Measurements from ENCODE around the gene PRM1.
"Not testable (repeated sequence)": the region's sequence is repeated elsewhere in the genome, so short reads cannot be mapped to it uniquely, and the experiment has no call there.

The PRM1 gene

DNA sequence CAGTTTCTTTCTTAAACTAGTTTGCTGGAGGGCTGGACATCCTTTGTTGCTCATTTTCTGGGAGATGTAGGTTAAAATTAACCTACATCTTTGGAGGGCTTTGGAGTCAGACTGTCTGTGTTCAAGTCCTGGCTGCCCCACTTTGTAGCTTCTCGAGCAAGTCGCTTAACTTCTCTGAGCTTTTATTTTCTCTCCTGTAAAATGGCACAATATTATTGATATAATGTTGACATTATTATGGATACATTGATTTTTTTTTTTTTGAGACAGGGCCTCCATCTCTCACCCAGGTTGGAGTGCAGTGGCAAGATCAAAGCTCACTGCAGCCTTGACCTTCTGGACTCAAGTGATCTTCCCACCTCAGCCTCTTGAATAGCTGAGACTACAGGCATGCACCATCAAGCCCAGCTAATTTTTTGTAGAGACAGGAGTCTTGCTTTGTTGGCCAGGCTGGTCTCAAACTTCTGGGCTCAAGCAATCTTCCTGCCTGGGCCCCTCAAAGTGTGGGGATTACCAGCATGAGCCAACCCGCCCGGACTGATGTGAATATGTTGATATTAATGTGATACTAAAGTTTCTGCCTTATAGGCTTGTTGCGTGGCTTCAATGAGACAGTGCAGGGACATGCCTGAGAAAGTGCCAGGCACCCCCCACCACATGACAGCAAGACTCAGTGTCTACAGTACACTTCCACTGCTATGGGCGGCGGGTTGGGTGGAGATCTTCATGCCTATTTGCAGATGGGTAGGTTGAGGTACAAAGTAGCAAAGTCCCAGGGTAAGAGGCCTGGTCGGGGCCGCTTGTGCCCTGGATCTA, 32.6 kb upstream of the PRM1 start:
- no peak for DNase-seq

GRCh38 chr16:11312718-11313492, 31.8 kb upstream of the PRM1 start:
- no peak for DNase-seq

DNA sequence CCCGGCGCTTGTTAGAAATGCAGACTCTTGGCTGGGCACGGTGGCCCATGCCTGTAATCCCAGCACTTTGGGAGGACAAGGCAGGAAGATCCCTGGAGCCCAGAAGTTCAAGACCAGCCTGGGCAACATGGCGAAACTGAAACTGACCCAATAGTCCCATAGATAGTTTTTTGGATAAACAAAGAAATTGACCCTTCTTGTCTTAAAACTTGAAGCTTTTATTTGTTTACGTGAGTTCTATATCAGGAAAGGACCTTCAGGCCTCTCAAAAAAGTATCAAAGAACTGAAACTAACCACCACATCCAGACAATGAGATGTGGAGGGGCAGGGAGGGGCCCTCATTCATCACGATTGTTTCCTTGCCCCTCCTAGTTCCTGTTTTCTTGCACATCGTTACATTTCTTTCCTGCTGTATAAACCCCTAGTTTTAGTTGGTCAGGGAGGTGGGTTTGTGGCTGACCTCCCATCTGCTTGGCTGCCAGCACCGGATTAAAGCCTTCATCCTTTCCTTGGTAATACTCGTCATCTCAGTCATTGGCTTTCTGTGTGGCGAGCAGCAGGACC, 29.9 kb upstream of the PRM1 start:
- peak; percentile 19 for DNase-seq

GRCh38 chr16:11310634-11310977, 29.5 kb upstream of the PRM1 start:
- no peak for DNase-seq

- DNase-seq: no peak
Measured at GRCh38 chr16:11309895-11310633, 28.9 kb upstream of the PRM1 start.

DNA sequence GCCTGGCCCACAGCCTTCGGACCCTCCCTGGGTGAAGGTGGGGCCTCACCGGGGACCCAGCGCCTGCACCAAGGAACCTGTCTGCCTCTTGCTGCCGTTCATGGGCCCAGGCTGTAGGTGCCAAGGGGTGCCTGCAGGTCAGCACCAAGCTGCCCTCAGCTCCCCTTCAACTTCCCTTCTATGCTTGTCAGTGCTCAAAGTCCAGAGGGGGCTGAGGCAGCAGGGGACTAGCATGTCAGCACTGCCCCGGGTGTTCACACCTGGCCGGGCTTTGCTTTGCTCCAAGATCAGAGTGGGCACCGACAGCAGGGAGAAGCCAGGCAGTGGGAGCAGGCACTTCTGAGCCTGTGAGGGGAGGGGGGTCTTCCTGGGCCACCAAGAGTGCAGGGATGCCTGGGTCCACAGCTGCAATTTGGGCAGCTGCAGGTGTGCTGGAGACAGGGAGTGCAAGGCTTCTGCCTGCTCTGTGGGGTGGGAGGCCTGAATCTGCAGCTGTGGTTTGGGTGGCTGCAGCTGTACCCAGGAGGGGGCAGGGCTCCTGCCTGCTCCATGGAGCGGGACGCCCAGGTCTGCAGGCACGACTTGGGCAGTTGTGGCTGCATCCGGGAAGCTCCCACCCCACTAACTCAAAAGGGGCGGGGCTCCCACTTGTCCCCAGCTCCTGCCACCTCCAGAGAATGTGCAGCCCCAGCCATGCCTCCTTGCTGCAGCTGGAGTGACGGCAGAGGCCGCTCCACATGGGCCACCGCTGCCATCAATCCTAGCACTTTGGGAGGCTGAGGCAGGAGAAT, 27.6 kb upstream of the PRM1 start:
- no peak for DNase-seq

DNA sequence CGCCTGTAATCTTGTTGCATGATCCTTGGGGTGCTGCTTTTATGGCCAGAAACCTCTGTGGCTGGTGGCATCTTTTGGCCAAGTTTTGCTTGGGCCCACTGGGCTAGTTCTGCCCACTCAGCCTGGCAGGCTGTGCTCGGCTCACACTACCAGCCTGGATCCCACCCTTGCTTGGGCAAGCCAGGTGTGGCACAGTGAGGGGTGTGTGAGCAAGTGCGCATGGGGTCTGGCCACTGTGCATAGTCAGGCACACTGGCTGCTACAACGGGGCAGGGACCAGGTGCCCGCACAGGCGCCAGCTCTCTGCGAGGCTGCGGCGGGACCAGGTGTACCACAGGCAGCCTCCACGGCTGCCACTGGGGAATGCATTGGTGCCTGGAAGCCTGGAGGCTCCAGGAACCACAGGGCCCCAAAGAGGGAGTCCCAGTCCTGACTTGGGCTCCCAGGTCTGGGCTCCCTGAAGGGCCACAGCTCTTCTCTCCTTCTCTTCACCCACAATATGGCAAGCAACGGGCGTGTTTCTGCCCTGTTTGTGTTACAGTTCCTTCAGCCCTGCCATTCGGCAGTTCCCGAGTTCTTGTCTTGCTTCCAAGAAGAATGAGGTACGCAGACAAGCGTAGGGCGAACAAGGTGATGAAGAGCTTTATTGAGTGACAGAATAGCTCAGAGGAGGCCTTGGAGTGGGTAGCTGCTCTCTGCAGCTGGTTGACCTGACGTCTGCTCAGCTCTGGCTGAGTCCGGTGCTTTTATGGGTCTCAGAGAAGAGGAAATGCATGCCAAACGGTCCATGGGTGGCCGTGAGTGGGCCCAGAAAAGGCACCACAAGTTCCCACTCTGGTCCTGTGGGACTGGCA, 26.7 kb upstream of the PRM1 start:
- DNase-seq: no peak

- DNase-seq: no peak
Measured at GRCh38 chr16:11306997-11307638, 26.0 kb upstream of the PRM1 start.

DNA sequence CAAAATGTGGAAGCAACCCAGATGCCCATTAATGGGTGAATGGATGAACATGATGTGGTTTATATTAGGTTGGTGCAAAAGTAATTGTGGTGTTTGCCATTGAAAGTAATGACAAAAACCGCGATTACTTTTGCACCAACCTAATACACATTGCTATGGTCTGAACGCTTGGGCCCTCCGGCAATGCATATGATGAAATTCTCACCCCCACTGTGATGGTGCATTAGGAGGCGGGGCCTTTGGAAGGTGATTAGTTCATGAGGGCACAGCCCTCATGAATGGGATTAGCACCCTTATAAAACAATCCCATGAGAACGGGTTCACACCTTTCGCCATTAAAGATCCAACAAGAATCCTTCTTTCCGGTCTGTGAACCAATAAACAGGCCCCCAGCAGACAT, 25.3 kb upstream of the PRM1 start:
- no peak for DNase-seq

DNA sequence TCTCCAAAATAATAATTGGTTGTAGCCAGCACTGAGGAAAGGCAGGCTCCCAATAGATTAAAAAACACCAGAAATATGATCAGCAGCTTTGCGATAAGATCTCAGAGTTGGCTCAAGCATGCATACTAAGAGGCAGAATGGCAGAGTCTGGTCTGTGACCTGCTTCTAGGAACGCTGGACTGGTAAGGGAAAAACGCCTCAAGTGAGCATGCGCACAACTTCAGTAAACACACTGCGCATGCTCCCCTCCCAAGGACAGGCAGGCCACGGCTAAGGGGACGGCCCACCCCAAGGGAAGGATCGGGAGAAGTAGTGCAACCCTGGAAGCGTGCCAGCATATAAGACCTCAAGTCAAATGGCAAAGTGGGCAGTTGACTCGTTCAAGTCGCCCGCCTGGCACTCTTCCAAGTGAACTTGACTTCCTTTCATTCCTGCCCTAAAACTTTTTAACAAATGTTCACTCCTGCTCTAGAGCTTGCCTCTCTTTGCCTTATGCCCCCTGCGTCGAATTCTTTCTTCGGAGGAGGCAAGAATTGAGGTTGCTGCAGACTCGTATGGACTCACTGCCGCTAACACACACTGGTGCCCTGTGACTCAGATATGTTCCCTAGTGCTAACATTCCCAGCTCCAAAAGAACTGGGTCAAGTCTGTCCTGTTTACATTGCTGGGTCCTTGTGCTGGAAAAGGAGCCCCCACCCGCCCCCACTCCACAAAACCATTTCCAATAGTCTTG, 22.4 kb upstream of the PRM1 start:
- DNase-seq: no peak

- no peak for DNase-seq
Measured at GRCh38 chr16:11302977-11303376, 21.8 kb upstream of the PRM1 start.

- DNase-seq: no peak
Measured at GRCh38 chr16:11301645-11302501, 20.7 kb upstream of the PRM1 start.

DNA sequence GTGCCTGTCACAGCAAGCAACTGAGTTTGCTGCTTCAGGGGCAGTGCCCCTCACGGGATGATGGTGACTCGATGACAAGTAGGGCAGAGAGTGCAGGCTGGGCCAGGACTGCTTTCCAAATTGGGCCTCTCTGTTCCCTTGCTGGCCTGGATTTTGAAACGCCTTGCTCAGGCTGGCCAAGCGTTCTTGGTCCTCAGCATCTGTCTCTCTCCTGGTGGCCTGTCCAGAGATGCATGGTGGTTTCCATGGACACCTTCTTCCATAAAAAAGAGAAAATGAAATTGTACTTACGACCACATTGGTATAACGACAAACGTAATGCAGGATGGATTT, 19.4 kb upstream of the PRM1 start:
- no peak for DNase-seq

GRCh38 chr16:11299865-11300559, 18.9 kb upstream of the PRM1 start:
- DNase-seq: no peak

GRCh38 chr16:11298950-11299547, 17.9 kb upstream of the PRM1 start:
- not testable (repeated sequence) for DNase-seq

GRCh38 chr16:11298143-11298900, 17.2 kb upstream of the PRM1 start:
- DNase-seq: no peak

GRCh38 chr16:11297492-11298142, 16.5 kb upstream of the PRM1 start:
- DNase-seq: peak; percentile 70
